ENCODE data around the gene WWTR1. TPM values are rescaled to one million over a fixed set of nuclear protein-coding genes. Genes with fewer than 3 reads are reported as not detected.
A peak's percentile ranks its signal among the peaks of the same experiment; 100 is the strongest.

WWTR1 gene
- total and polyA plus RNA-seq, 3 donors from 2014 or later = 19.4 to 47.0 (median 46.5) TPM

- WGBS, 2 donors = 39 to 46% methylated on average over 8 of the region's 8 CpGs
- no peak overlapping the region for H3K27ac ChIP-seq
- TF ChIP-seq CTCF (IDR thresholded peaks at IDR 0.05) = no peak
- no peak for TF ChIP-seq POLR2A (IDR thresholded peaks at IDR 0.05)
- H3K27me3 ChIP-seq = no peaks in the 10 kb centered on the region
- peak; percentile 29 for DNase-seq
- intact Hi-C loops (cut with DNase I; ENCODE audit: low total_unique reads) = no loop called here
- H3K4me1 ChIP-seq = peaks cover 16% of the 10 kb centered on the region
- H3K9me3 ChIP-seq = no peaks in the 10 kb centered on the region
- no peak overlapping the region for H3K4me3 ChIP-seq
- no peaks in the 10 kb centered on the region for H3K36me3 ChIP-seq (ENCODE audit: low read depth, missing control alignments)
Observed at GRCh38 chr3:149581681-149582370, 76.0 kb downstream of the WWTR1 start.

- Histone ChIP-seq H3K36me3 (ENCODE audit: low read depth, missing control alignments) (no peaks in the 10 kb centered on the region), H3K27ac (no peak overlapping the region), H3K9me3 (no peaks in the 10 kb centered on the region), H3K4me3 (no peak overlapping the region), H3K27me3 (no peaks in the 10 kb centered on the region), H3K4me1 (peaks cover 20% of the 10 kb centered on the region)
- TF ChIP-seq CTCF (IDR thresholded peaks at IDR 0.05) = no peak
- TF ChIP-seq POLR2A (IDR thresholded peaks at IDR 0.05) = no peak
- DNase-seq = no peak
- 64 to 67% methylated on average over 2 of the region's 2 CpGs for whole genome bisulfite sequencing, 2 donors
- intact Hi-C loops (cut with DNase I; ENCODE audit: low total_unique reads) = no loop called here
Observed at GRCh38 chr3:149581248-149581647, 76.6 kb downstream of the WWTR1 start.

GRCh38 chr3:149579838-149580542, 77.8 kb downstream of the WWTR1 start:
- intact Hi-C loops (cut with DNase I; ENCODE audit: low total_unique reads) = no loop called here
- Histone ChIP-seq H3K27me3 (no peaks in the 10 kb centered on the region), H3K36me3 (ENCODE audit: low read depth, missing control alignments) (no peaks in the 10 kb centered on the region), H3K4me1 (peaks cover 32% of the 10 kb centered on the region), H3K27ac (peak overlapping the region in 1 of 2 donors; percentile 7), H3K4me3 (no peak overlapping the region), H3K9me3 (no peaks in the 10 kb centered on the region)
- WGBS, 2 donors = 72 to 79% methylated on average over 4 of the region's 4 CpGs
- no peak for TF ChIP-seq CTCF (IDR thresholded peaks at IDR 0.05)
- no peak for DNase-seq

- peak overlapping the region in 1 of 2 donors; percentile 17 for H3K27ac ChIP-seq
- no peaks in the 10 kb centered on the region for H3K36me3 ChIP-seq (ENCODE audit: low read depth, missing control alignments)
- intact Hi-C loops (cut with DNase I; ENCODE audit: low total_unique reads) = no loop called here
- no peaks in the 10 kb centered on the region for H3K9me3 ChIP-seq
- H3K4me1 ChIP-seq = peaks cover 35% of the 10 kb centered on the region
- WGBS, 2 donors = 59 to 83% methylated on average over 1 of the region's 1 CpG
- no peaks in the 10 kb centered on the region for H3K27me3 ChIP-seq
- DNase-seq = no peak
- TF ChIP-seq CTCF (IDR thresholded peaks at IDR 0.05) = no peak
- TF ChIP-seq POLR2A (IDR thresholded peaks at IDR 0.05) = no peak
- no peak overlapping the region for H3K4me3 ChIP-seq
Observed at GRCh38 chr3:149579161-149579560, 78.7 kb downstream of the WWTR1 start.

All from testis (tissue), 3 donors.